ENCODE measurements around the gene NTM.

DNA sequence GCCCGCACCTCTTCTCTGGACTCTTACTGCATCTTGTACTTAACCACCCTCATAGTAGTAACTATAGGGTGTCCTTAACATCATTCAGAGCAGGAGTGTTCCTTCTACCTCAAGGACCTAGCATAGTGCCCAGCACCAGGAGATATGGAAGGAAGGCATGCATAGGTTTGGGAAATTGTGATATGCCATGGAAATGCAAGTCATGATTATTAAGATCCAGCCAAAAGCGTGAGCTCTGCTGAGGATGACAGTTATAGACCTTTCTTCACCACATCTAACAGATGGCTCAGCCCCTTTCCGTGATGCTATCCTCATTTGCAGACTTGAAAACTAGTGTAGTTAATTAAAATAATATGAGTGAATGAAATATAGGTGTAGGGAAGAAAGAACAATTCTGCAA lies 746.1 kb downstream of the NTM start:
- TF ChIP-seq, protein P1, sequence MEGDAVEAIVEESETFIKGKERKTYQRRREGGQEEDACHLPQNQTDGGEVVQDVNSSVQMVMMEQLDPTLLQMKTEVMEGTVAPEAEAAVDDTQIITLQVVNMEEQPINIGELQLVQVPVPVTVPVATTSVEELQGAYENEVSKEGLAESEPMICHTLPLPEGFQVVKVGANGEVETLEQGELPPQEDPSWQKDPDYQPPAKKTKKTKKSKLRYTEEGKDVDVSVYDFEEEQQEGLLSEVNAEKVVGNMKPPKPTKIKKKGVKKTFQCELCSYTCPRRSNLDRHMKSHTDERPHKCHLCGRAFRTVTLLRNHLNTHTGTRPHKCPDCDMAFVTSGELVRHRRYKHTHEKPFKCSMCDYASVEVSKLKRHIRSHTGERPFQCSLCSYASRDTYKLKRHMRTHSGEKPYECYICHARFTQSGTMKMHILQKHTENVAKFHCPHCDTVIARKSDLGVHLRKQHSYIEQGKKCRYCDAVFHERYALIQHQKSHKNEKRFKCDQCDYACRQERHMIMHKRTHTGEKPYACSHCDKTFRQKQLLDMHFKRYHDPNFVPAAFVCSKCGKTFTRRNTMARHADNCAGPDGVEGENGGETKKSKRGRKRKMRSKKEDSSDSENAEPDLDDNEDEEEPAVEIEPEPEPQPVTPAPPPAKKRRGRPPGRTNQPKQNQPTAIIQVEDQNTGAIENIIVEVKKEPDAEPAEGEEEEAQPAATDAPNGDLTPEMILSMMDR (IDR thresholded peaks at IDR 0.05): no peak
- TF ChIP-seq POLR2A (IDR thresholded peaks at IDR 0.05): no peak
- no peak for TF ChIP-seq POLR2AphosphoS5 (IDR thresholded peaks at IDR 0.05)
